Measurements from ENCODE around the gene SLC15A2. TPM values are rescaled to one million over a fixed set of nuclear protein-coding genes. Genes with fewer than 3 reads are reported as not detected.

Gene SLC15A2
- total RNA-seq, 1 donor from 2014 or later, result 0.49 TPM

DNA sequence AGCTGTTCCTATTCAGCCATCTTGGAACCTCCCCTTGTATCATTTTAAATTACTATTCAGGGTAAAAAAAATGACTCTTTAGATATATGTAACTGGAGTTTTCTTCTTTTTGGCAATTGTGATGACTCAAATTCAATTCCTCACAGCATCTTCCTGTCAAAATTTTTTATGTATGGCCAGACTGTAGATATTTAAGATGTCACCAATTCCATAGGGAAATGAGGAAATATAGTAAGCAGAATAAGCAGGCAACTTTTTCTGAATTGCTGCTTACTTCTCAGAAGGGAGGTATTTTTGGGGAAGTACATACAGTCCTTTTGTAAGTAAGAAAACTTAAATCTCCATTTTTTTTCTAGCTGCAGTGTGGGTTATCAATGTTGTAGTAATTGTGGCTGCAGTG is 30.4 kb upstream of the SLC15A2 start:
- intact Hi-C loops (cut with DNase I), result no loop called here
- Histone ChIP-seq H3K9me3 (no peaks in the 10 kb centered on the region), H3K27me3 (no peaks in the 10 kb centered on the region), H3K4me3 (no peak overlapping the region), H3K36me3 (peaks cover 0 to 5% of the 10 kb centered on the region in 2 donors), H3K27ac (no peak overlapping the region), H3K4me1 (no peaks in the 10 kb centered on the region)
- TF ChIP-seq CTCF (IDR thresholded peaks at IDR 0.05), result no peak
- TF ChIP-seq POLR2AphosphoS5 (IDR thresholded peaks at IDR 0.05; ENCODE audit: insufficient read depth in 1 of 2, low read depth in 1 of 2), result no peak
- no peak for TF ChIP-seq POLR2A (IDR thresholded peaks at IDR 0.05)
- DNase-seq (ENCODE audit: extremely low spot score in 2 of 2), result no peak

- intact Hi-C loops (cut with DNase I), result no loop called here
- no peaks in the 10 kb centered on the region for H3K27me3 ChIP-seq
- no peak overlapping the region for H3K4me3 ChIP-seq
- DNase-seq (ENCODE audit: extremely low spot score in 2 of 2), result no peak
- TF ChIP-seq POLR2A (IDR thresholded peaks at IDR 0.05), result no peak
- no peak for TF ChIP-seq POLR2AphosphoS5 (IDR thresholded peaks at IDR 0.05; ENCODE audit: insufficient read depth in 1 of 2, low read depth in 1 of 2)
- no peak for TF ChIP-seq CTCF (IDR thresholded peaks at IDR 0.05)
- no peaks in the 10 kb centered on the region for H3K9me3 ChIP-seq
- peaks cover 0 to 6% of the 10 kb centered on the region in 2 donors for H3K36me3 ChIP-seq
- H3K4me1 ChIP-seq, result no peaks in the 10 kb centered on the region
- H3K27ac ChIP-seq, result no peak overlapping the region
Measured at GRCh38 chr3:121869736-121870135, 24.5 kb upstream of the SLC15A2 start.

DNA sequence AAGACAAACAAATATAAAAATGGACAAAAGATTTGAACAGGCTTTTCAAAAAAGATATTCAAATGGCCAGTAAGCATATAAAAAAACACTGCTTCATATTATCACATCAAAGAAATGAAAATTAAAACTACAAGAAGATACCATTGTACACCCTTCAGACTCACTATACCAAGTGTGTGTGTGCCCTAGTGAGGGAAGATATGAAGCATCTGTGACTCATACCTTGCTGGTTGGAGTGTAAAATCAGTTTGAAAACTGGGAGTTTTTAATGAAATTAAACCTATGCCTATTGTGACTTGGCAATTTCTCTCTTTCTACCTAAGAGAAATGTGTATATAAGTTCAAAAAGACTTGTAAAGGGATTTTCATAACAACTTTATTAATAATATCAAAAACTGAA is 23.5 kb upstream of the SLC15A2 start:
- intact Hi-C loops (cut with DNase I), result no loop called here
- DNase-seq (ENCODE audit: extremely low spot score in 2 of 2), result no peak
- no peak overlapping the region for H3K4me3 ChIP-seq
- no peak overlapping the region for H3K27ac ChIP-seq
- H3K9me3 ChIP-seq, result no peaks in the 10 kb centered on the region
- peaks cover 0 to 6% of the 10 kb centered on the region in 2 donors for H3K36me3 ChIP-seq
- H3K4me1 ChIP-seq, result no peaks in the 10 kb centered on the region
- no peak for TF ChIP-seq POLR2A (IDR thresholded peaks at IDR 0.05)
- no peak for TF ChIP-seq CTCF (IDR thresholded peaks at IDR 0.05)
- no peak for TF ChIP-seq POLR2AphosphoS5 (IDR thresholded peaks at IDR 0.05; ENCODE audit: insufficient read depth in 1 of 2, low read depth in 1 of 2)
- H3K27me3 ChIP-seq, result no peaks in the 10 kb centered on the region

DNA sequence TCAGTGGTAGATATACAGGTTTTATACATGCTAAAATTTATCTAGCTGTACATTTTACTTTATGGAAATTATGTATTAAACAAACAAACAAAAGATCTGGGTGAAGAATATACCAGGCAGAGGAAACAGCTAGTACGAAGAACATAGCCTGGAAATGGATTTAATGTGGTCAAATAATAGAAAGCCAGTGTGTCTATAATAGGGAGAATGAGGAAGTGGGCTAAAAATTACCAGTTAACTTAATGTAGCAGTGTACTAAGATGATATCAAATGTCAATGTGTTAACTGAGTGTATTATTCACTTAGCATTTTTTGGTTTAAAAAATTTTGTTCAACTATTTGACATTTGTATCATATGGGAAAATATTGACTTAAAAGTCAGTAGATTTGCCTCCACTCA is 22.8 kb upstream of the SLC15A2 start:
- no peaks in the 10 kb centered on the region for H3K4me1 ChIP-seq
- TF ChIP-seq POLR2A (IDR thresholded peaks at IDR 0.05) (no peak), CTCF (IDR thresholded peaks at IDR 0.05) (no peak), POLR2AphosphoS5 (IDR thresholded peaks at IDR 0.05; ENCODE audit: insufficient read depth in 1 of 2, low read depth in 1 of 2) (no peak)
- intact Hi-C loops (cut with DNase I), result no loop called here
- no peak for DNase-seq (ENCODE audit: extremely low spot score in 2 of 2)
- peaks cover 0 to 6% of the 10 kb centered on the region in 2 donors for H3K36me3 ChIP-seq
- H3K27me3 ChIP-seq, result no peaks in the 10 kb centered on the region
- H3K9me3 ChIP-seq, result no peaks in the 10 kb centered on the region
- H3K27ac ChIP-seq, result no peak overlapping the region
- no peak overlapping the region for H3K4me3 ChIP-seq

DNA sequence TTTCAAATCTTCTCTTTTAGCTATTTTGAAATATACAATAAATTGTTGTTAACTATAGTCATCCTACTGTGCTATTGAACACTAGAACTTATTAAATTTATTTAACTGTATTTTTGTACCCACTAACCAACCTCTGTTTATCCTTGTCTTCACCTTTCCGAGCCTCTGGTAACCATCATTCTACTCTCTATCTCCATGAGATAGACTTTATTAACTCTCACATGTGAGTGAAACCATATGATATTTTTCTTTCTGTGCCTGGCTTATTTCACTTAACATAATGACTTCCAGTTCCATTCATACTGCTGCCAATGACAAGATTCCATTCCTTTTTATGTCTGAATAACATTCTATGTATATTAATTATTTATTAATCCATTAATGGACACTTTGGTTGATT is 15.8 kb upstream of the SLC15A2 start:
- no peaks in the 10 kb centered on the region for H3K9me3 ChIP-seq
- no peak overlapping the region for H3K4me3 ChIP-seq
- DNase-seq (ENCODE audit: extremely low spot score in 2 of 2), result no peak
- H3K27ac ChIP-seq, result no peak overlapping the region
- intact Hi-C loops (cut with DNase I), result no loop called here
- H3K36me3 ChIP-seq, result peaks cover 0 to 3% of the 10 kb centered on the region in 2 donors
- H3K27me3 ChIP-seq, result no peaks in the 10 kb centered on the region
- TF ChIP-seq CTCF (IDR thresholded peaks at IDR 0.05) (no peak), POLR2AphosphoS5 (IDR thresholded peaks at IDR 0.05; ENCODE audit: insufficient read depth in 1 of 2, low read depth in 1 of 2) (no peak), POLR2A (IDR thresholded peaks at IDR 0.05) (no peak)
- no peaks in the 10 kb centered on the region for H3K4me1 ChIP-seq

All from vagina (tissue), 2 donors.